Measurements from ENCODE around the gene CSF1.

The CSF1 gene

GRCh38 chr1:109896681-109897080, 14.0 kb upstream of the CSF1 start:
- Histone ChIP-seq H3K9ac (ENCODE audit: low read length) (no peak overlapping the region), H2BK5ac (ENCODE audit: low read depth, low read length, poor library complexity, severe bottlenecking) (no peak overlapping the region), H3K4me3 (ENCODE audit: insufficient read depth in 1 of 2, low read depth in 1 of 2, low read length in 2 of 2) (no peak overlapping the region), H4K8ac (ENCODE audit: low read length) (peak overlapping the region; percentile 92), H3K4me1 (ENCODE audit: control insufficient read depth, insufficient read depth, low read depth, low read length) (peaks cover 19% of the 10 kb centered on the region), H3K27ac (ENCODE audit: low read length, poor library complexity, severe bottlenecking) (no peak overlapping the region), H2BK15ac (ENCODE audit: low read depth, poor library complexity, severe bottlenecking) (peak overlapping the region; percentile 41), H2BK120ac (ENCODE audit: low read depth, low read length) (peak overlapping the region; percentile 98), H3K23ac (ENCODE audit: low read length in 2 of 2) (no peak overlapping the region), H3K79me1 (replicated peaks; ENCODE audit: low read length, poor library complexity, severe bottlenecking) (no peaks in the 10 kb centered on the region), H3K9me3 (ENCODE audit: control insufficient read depth, low read length) (no peaks in the 10 kb centered on the region), H4K91ac (ENCODE audit: low read length) (peak overlapping the region; percentile 93), H2AFZ (ENCODE audit: low read depth, low read length) (no peak overlapping the region), H3K36me3 (ENCODE audit: control insufficient read depth in 1 of 2, insufficient read depth in 2 of 2, low read depth in 1 of 2, low read length in 2 of 2) (no peaks in the 10 kb centered on the region), H3K4ac (ENCODE audit: low read depth in 1 of 2, low read length in 2 of 2) (peak overlapping the region; percentile 21 to 82), H3K14ac (ENCODE audit: low read length in 2 of 2) (no peak overlapping the region), H3K27me3 (ENCODE audit: control insufficient read depth in 1 of 2, insufficient read depth in 1 of 2, low read length in 2 of 2) (no peaks in the 10 kb centered on the region), H2AK5ac (ENCODE audit: low read length, severe bottlenecking) (no peak overlapping the region), H3K4me2 (ENCODE audit: low read length, poor library complexity, severe bottlenecking) (no peak overlapping the region), H2BK12ac (ENCODE audit: low read length in 2 of 2) (peak overlapping the region; percentile 82 to 100), H3K18ac (ENCODE audit: low read depth in 1 of 2, low read length in 2 of 2) (peak overlapping the region; percentile 29 to 95)
- 81% methylated on average over 8 of the region's 8 CpGs for WGBS
- no peak for DNase-seq

- Histone ChIP-seq H3K23ac (ENCODE audit: low read length in 2 of 2) (no peak overlapping the region), H3K4me2 (ENCODE audit: low read length, poor library complexity, severe bottlenecking) (no peak overlapping the region), H3K18ac (ENCODE audit: low read depth in 1 of 2, low read length in 2 of 2) (peak overlapping the region; percentile 21 to 95), H3K27ac (ENCODE audit: low read length, poor library complexity, severe bottlenecking) (no peak overlapping the region), H2BK5ac (ENCODE audit: low read depth, low read length, poor library complexity, severe bottlenecking) (no peak overlapping the region), H3K9me3 (ENCODE audit: control insufficient read depth, low read length) (no peaks in the 10 kb centered on the region), H2AFZ (ENCODE audit: low read depth, low read length) (no peak overlapping the region), H3K4me1 (ENCODE audit: control insufficient read depth, insufficient read depth, low read depth, low read length) (peaks cover 20% of the 10 kb centered on the region), H3K9ac (ENCODE audit: low read length) (no peak overlapping the region), H2BK120ac (ENCODE audit: low read depth, low read length) (peak overlapping the region; percentile 98), H4K91ac (ENCODE audit: low read length) (no peak overlapping the region), H3K27me3 (ENCODE audit: control insufficient read depth in 1 of 2, insufficient read depth in 1 of 2, low read length in 2 of 2) (no peaks in the 10 kb centered on the region), H2BK15ac (ENCODE audit: low read depth, poor library complexity, severe bottlenecking) (peak overlapping the region; percentile 87), H3K14ac (ENCODE audit: low read length in 2 of 2) (no peak overlapping the region), H4K8ac (ENCODE audit: low read length) (no peak overlapping the region), H2BK12ac (ENCODE audit: low read length in 2 of 2) (peak overlapping the region; percentile 78 to 82), H3K4me3 (ENCODE audit: insufficient read depth in 1 of 2, low read depth in 1 of 2, low read length in 2 of 2) (no peak overlapping the region), H3K36me3 (ENCODE audit: control insufficient read depth in 1 of 2, insufficient read depth in 2 of 2, low read depth in 1 of 2, low read length in 2 of 2) (no peaks in the 10 kb centered on the region), H3K4ac (ENCODE audit: low read depth in 1 of 2, low read length in 2 of 2) (peak overlapping the region; percentile 24 to 37), H2AK5ac (ENCODE audit: low read length, severe bottlenecking) (no peak overlapping the region), H3K79me1 (replicated peaks; ENCODE audit: low read length, poor library complexity, severe bottlenecking) (no peaks in the 10 kb centered on the region)
- DNase-seq: no peak
- WGBS: 76% methylated on average over 7 of the region's 7 CpGs
Observed at GRCh38 chr1:109897259-109897955, 13.2 kb upstream of the CSF1 start.

- H2BK120ac ChIP-seq (ENCODE audit: low read depth, low read length): no peak overlapping the region
- no peaks in the 10 kb centered on the region for H3K79me1 ChIP-seq (replicated peaks; ENCODE audit: low read length, poor library complexity, severe bottlenecking)
- H2AK5ac ChIP-seq (ENCODE audit: low read length, severe bottlenecking): no peak overlapping the region
- no peak overlapping the region for H3K27ac ChIP-seq (ENCODE audit: low read length, poor library complexity, severe bottlenecking)
- WGBS: 100% methylated on average over 1 of the region's 2 CpGs
- no peak overlapping the region for H4K91ac ChIP-seq (ENCODE audit: low read length)
- no peak overlapping the region for H3K4ac ChIP-seq (ENCODE audit: low read depth in 1 of 2, low read length in 2 of 2)
- no peaks in the 10 kb centered on the region for H3K36me3 ChIP-seq (ENCODE audit: control insufficient read depth in 1 of 2, insufficient read depth in 2 of 2, low read depth in 1 of 2, low read length in 2 of 2)
- H4K8ac ChIP-seq (ENCODE audit: low read length): no peak overlapping the region
- no peak overlapping the region for H3K4me2 ChIP-seq (ENCODE audit: low read length, poor library complexity, severe bottlenecking)
- H3K27me3 ChIP-seq (ENCODE audit: control insufficient read depth in 1 of 2, insufficient read depth in 1 of 2, low read length in 2 of 2): no peaks in the 10 kb centered on the region
- H3K23ac ChIP-seq (ENCODE audit: low read length in 2 of 2): no peak overlapping the region
- DNase-seq: no peak
- no peak overlapping the region for H3K4me3 ChIP-seq (ENCODE audit: insufficient read depth in 1 of 2, low read depth in 1 of 2, low read length in 2 of 2)
- no peak overlapping the region for H2BK15ac ChIP-seq (ENCODE audit: low read depth, poor library complexity, severe bottlenecking)
- H3K4me1 ChIP-seq (ENCODE audit: control insufficient read depth, insufficient read depth, low read depth, low read length): peaks cover 14% of the 10 kb centered on the region
- no peak overlapping the region for H3K9ac ChIP-seq (ENCODE audit: low read length)
- H3K18ac ChIP-seq (ENCODE audit: low read depth in 1 of 2, low read length in 2 of 2): no peak overlapping the region
- H2BK5ac ChIP-seq (ENCODE audit: low read depth, low read length, poor library complexity, severe bottlenecking): no peak overlapping the region
- H3K9me3 ChIP-seq (ENCODE audit: control insufficient read depth, low read length): no peaks in the 10 kb centered on the region
- H2AFZ ChIP-seq (ENCODE audit: low read depth, low read length): no peak overlapping the region
- H3K14ac ChIP-seq (ENCODE audit: low read length in 2 of 2): no peak overlapping the region
- no peak overlapping the region for H2BK12ac ChIP-seq (ENCODE audit: low read length in 2 of 2)
Observed at GRCh38 chr1:109898842-109899241, 11.8 kb upstream of the CSF1 start.

- H3K4me3 ChIP-seq (ENCODE audit: insufficient read depth in 1 of 2, low read depth in 1 of 2, low read length in 2 of 2): no peak overlapping the region
- peak overlapping the region in 1 of 2 experiments; percentile 55 for H2BK12ac ChIP-seq (ENCODE audit: low read length in 2 of 2)
- no peak overlapping the region for H3K27ac ChIP-seq (ENCODE audit: low read length, poor library complexity, severe bottlenecking)
- H3K4me1 ChIP-seq (ENCODE audit: control insufficient read depth, insufficient read depth, low read depth, low read length): peaks cover 7% of the 10 kb centered on the region
- no peak overlapping the region for H3K9ac ChIP-seq (ENCODE audit: low read length)
- no peaks in the 10 kb centered on the region for H3K27me3 ChIP-seq (ENCODE audit: control insufficient read depth in 1 of 2, insufficient read depth in 1 of 2, low read length in 2 of 2)
- H2BK5ac ChIP-seq (ENCODE audit: low read depth, low read length, poor library complexity, severe bottlenecking): no peak overlapping the region
- no peak for DNase-seq
- 95% methylated on average over 1 of the region's 2 CpGs for WGBS
- H4K91ac ChIP-seq (ENCODE audit: low read length): no peak overlapping the region
- no peak overlapping the region for H3K14ac ChIP-seq (ENCODE audit: low read length in 2 of 2)
- H2BK15ac ChIP-seq (ENCODE audit: low read depth, poor library complexity, severe bottlenecking): no peak overlapping the region
- H2AK5ac ChIP-seq (ENCODE audit: low read length, severe bottlenecking): no peak overlapping the region
- no peak overlapping the region for H3K4ac ChIP-seq (ENCODE audit: low read depth in 1 of 2, low read length in 2 of 2)
- H2AFZ ChIP-seq (ENCODE audit: low read depth, low read length): no peak overlapping the region
- no peak overlapping the region for H4K8ac ChIP-seq (ENCODE audit: low read length)
- peak overlapping the region in 1 of 2 experiments; percentile 3 for H3K18ac ChIP-seq (ENCODE audit: low read depth in 1 of 2, low read length in 2 of 2)
- H3K4me2 ChIP-seq (ENCODE audit: low read length, poor library complexity, severe bottlenecking): no peak overlapping the region
- H3K36me3 ChIP-seq (ENCODE audit: control insufficient read depth in 1 of 2, insufficient read depth in 2 of 2, low read depth in 1 of 2, low read length in 2 of 2): no peaks in the 10 kb centered on the region
- H3K79me1 ChIP-seq (replicated peaks; ENCODE audit: low read length, poor library complexity, severe bottlenecking): no peaks in the 10 kb centered on the region
- H2BK120ac ChIP-seq (ENCODE audit: low read depth, low read length): no peak overlapping the region
- H3K9me3 ChIP-seq (ENCODE audit: control insufficient read depth, low read length): no peaks in the 10 kb centered on the region
- no peak overlapping the region for H3K23ac ChIP-seq (ENCODE audit: low read length in 2 of 2)
Observed at GRCh38 chr1:109901141-109901523, 9.5 kb upstream of the CSF1 start.

Data from mesenchymal stem cell (in vitro differentiated cells and primary cell).